ENCODE measurements around the gene PHF12.

DNA sequence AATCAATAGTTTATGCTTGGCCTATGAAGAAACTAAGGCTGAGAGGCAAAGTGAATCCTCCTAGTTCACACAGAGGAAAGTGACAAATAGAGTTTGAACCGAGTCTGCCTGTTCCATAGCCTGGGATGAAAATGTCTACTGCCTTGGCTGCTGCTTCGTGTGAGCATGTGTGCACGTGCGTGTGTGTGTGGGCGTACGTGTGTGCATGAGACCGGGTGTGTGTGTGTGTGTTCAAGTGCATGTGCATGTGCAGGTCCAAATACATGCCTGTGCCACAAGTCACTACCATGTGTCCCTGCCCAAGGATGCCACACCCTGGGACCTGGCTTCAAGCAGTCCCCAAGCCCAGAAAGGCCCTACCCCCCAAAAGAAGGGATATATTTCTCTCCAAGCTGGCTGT, 40.9 kb upstream of the PHF12 start:
- TF ChIP-seq, protein P1, sequence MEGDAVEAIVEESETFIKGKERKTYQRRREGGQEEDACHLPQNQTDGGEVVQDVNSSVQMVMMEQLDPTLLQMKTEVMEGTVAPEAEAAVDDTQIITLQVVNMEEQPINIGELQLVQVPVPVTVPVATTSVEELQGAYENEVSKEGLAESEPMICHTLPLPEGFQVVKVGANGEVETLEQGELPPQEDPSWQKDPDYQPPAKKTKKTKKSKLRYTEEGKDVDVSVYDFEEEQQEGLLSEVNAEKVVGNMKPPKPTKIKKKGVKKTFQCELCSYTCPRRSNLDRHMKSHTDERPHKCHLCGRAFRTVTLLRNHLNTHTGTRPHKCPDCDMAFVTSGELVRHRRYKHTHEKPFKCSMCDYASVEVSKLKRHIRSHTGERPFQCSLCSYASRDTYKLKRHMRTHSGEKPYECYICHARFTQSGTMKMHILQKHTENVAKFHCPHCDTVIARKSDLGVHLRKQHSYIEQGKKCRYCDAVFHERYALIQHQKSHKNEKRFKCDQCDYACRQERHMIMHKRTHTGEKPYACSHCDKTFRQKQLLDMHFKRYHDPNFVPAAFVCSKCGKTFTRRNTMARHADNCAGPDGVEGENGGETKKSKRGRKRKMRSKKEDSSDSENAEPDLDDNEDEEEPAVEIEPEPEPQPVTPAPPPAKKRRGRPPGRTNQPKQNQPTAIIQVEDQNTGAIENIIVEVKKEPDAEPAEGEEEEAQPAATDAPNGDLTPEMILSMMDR (IDR thresholded peaks at IDR 0.05; ENCODE audit: insufficient read depth, low read length, poor library complexity, severe bottlenecking) = no peak
- no peak for TF ChIP-seq EZH2phosphoT487 (conservative IDR thresholded peaks at IDR 0.05; ENCODE audit: low read length)
